IPS-15b (cell line): ENCODE results near the gene PALS1.
A peak's percentile ranks its signal among the peaks of the same experiment; 100 is the strongest.

ENCODE experiments used
- H3K27me3 ChIP-seq: one replicate; pipeline ENCODE4 v1.6.1; 2013; ENCODE audit warnings: low read length; ENCODE audit not compliant: control insufficient read depth, insufficient read depth
- H3K36me3 ChIP-seq: one replicate; pipeline ENCODE4 v1.6.1; 2013; ENCODE audit warnings: low read length; ENCODE audit not compliant: control insufficient read depth, insufficient read depth
- H3K4me1 ChIP-seq: one replicate; pipeline ENCODE4 v1.6.1; 2013; ENCODE audit warnings: mild to moderate bottlenecking, low read length; ENCODE audit not compliant: control insufficient read depth, insufficient read depth
- H3K4me3 ChIP-seq: one replicate; pipeline ENCODE4 v1.5.1; 2013; ENCODE audit warnings: low read depth, low read length
- H3K9ac ChIP-seq: one replicate; pipeline ENCODE4 v1.6.1; 2013; ENCODE audit warnings: low read depth, mild to moderate bottlenecking, low read length
- H3K9me3 ChIP-seq: one replicate; pipeline ENCODE4 v1.6.1; 2013; ENCODE audit warnings: mild to moderate bottlenecking, low read length; ENCODE audit not compliant: control insufficient read depth, insufficient read depth

Gene PALS1

GRCh38 chr14:67232066-67232465 lies 9.2 kb upstream of the PALS1 start:
- Histone ChIP-seq H3K9me3 (no peaks in the 10 kb centered on the region), H3K4me3 (no peak overlapping the region), H3K9ac (no peak overlapping the region), H3K4me1 (no peaks in the 10 kb centered on the region), H3K27me3 (no peaks in the 10 kb centered on the region), H3K36me3 (no peaks in the 10 kb centered on the region)

GRCh38 chr14:67232621-67233020 lies 8.6 kb upstream of the PALS1 start:
- no peaks in the 10 kb centered on the region for H3K4me1 ChIP-seq
- no peak overlapping the region for H3K9ac ChIP-seq
- H3K27me3 ChIP-seq = no peaks in the 10 kb centered on the region
- no peak overlapping the region for H3K4me3 ChIP-seq
- no peaks in the 10 kb centered on the region for H3K36me3 ChIP-seq
- no peaks in the 10 kb centered on the region for H3K9me3 ChIP-seq

GRCh38 chr14:67237591-67237990 lies 3.6 kb upstream of the PALS1 start:
- H3K27me3 ChIP-seq = peaks cover 17% of the 10 kb centered on the region
- H3K4me1 ChIP-seq = no peaks in the 10 kb centered on the region
- H3K36me3 ChIP-seq = no peaks in the 10 kb centered on the region
- H3K9me3 ChIP-seq = no peaks in the 10 kb centered on the region
- H3K9ac ChIP-seq = no peak overlapping the region
- H3K4me3 ChIP-seq = no peak overlapping the region

DNA sequence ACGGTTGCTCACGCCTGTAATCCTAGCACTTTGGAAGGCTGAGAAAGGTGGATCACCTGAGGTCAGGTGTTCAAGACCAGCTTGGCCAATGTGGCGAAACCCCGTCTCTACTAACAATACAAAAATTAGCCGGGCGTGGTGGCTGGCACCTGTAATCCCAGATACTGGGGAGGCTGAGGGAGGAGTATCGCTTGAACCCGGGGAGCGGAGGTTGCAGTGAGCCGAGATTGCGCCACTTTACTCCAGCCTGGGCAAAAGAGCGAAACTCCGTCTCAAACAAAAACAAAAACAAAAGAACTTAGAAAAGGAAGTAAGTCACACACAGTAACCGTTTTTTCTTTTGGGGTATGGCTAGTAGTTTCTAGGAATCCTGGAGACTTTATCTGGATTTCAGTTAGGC lies 1.7 kb upstream of the PALS1 start:
- H3K36me3 ChIP-seq = no peaks in the 10 kb centered on the region
- no peaks in the 10 kb centered on the region for H3K9me3 ChIP-seq
- H3K27me3 ChIP-seq = peaks cover 17% of the 10 kb centered on the region
- H3K4me1 ChIP-seq = no peaks in the 10 kb centered on the region
- no peak overlapping the region for H3K4me3 ChIP-seq
- H3K9ac ChIP-seq = no peak overlapping the region

DNA sequence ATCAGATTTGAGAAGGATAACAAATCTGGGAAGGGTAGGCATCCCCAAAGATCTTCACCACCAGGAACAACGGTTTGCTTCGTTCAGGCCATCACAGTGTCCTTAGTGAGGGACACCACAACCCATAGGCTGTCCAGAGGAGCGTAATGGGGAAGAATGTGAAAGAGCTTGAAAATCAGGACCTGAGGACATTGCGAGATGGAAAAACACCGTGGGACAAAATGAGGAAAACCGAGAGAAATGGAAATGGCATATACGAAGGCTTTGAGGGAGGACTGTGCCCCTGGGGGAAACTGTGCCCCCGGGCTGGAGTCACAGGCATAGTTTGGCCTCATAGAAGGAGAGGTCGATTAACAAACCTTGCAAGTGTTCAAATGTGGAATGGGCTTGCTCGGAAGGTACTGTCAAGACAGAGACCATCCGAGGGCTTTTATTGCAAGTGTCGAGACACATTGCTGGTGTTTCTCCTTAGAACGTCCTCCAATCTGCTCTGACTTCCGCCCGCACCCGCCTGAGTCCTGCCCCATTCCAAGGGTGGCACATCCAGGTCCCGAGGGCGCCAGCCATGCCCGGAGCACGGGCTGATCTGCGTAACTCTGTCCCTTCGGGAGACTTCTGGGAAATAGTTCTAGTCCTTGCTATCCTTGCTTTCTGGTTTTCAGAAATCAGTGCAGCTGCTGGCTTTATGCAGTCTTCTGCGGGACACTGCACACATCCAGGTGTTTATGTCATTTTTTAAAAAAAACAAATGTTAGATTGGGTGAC lies 885 bp upstream of the PALS1 start:
- H3K4me3 ChIP-seq = peak overlapping the region; percentile 68
- no peaks in the 10 kb centered on the region for H3K4me1 ChIP-seq
- H3K36me3 ChIP-seq = no peaks in the 10 kb centered on the region
- H3K9ac ChIP-seq = peak overlapping the region; percentile 61
- H3K27me3 ChIP-seq = peaks cover 17% of the 10 kb centered on the region
- no peaks in the 10 kb centered on the region for H3K9me3 ChIP-seq

- Histone ChIP-seq H3K36me3 (no peaks in the 10 kb centered on the region), H3K27me3 (peaks cover 17% of the 10 kb centered on the region), H3K4me3 (peak overlapping the region; percentile 68), H3K9me3 (no peaks in the 10 kb centered on the region), H3K4me1 (no peaks in the 10 kb centered on the region), H3K9ac (peak overlapping the region; percentile 61)
Observed at GRCh38 chr14:67240978-67241410, 241 bp upstream of the PALS1 start.

GRCh38 chr14:67242168-67242420 lies 859 bp downstream of the PALS1 start:
- H3K9me3 ChIP-seq = no peaks in the 10 kb centered on the region
- H3K4me3 ChIP-seq = peak overlapping the region; percentile 58
- H3K9ac ChIP-seq = no peak overlapping the region
- no peaks in the 10 kb centered on the region for H3K4me1 ChIP-seq
- peaks cover 17% of the 10 kb centered on the region for H3K27me3 ChIP-seq
- no peaks in the 10 kb centered on the region for H3K36me3 ChIP-seq

- Histone ChIP-seq H3K36me3 (no peaks in the 10 kb centered on the region), H3K9ac (no peak overlapping the region), H3K4me3 (no peak overlapping the region), H3K27me3 (peaks cover 4% of the 10 kb centered on the region), H3K4me1 (no peaks in the 10 kb centered on the region), H3K9me3 (no peaks in the 10 kb centered on the region)
Observed at GRCh38 chr14:67245104-67245503, 3.9 kb downstream of the PALS1 start.

GRCh38 chr14:67251573-67252226 lies 10.5 kb downstream of the PALS1 start:
- no peak overlapping the region for H3K4me3 ChIP-seq
- no peaks in the 10 kb centered on the region for H3K36me3 ChIP-seq
- no peaks in the 10 kb centered on the region for H3K27me3 ChIP-seq
- no peak overlapping the region for H3K9ac ChIP-seq
- no peaks in the 10 kb centered on the region for H3K9me3 ChIP-seq
- H3K4me1 ChIP-seq = peaks cover 3% of the 10 kb centered on the region

- no peak overlapping the region for H3K9ac ChIP-seq
- no peaks in the 10 kb centered on the region for H3K9me3 ChIP-seq
- peaks cover 3% of the 10 kb centered on the region for H3K4me1 ChIP-seq
- no peaks in the 10 kb centered on the region for H3K36me3 ChIP-seq
- no peak overlapping the region for H3K4me3 ChIP-seq
- H3K27me3 ChIP-seq = no peaks in the 10 kb centered on the region
Observed at GRCh38 chr14:67253076-67253635, 11.9 kb downstream of the PALS1 start.

DNA sequence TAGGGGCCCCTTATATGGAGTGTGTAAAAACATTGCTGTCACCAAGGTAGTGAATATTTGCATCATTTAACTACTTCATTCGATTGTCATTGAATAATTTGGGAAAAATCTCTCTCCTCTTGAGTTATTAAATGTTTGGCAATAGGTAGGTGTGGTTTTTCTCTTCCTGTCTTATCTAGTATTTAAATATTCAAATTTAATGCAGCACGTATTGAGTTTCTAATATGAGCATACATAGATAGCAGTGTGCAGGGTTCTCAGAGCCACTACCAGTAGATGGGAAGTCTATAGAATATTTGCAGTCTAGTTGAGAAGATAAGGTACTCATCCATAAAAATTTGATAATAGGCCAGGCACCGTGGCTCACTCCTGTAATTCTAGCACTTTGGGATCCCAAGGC lies 16.7 kb downstream of the PALS1 start:
- Histone ChIP-seq H3K4me1 (peaks cover 12% of the 10 kb centered on the region), H3K4me3 (no peak overlapping the region), H3K9me3 (no peaks in the 10 kb centered on the region), H3K9ac (no peak overlapping the region), H3K36me3 (no peaks in the 10 kb centered on the region), H3K27me3 (no peaks in the 10 kb centered on the region)

GRCh38 chr14:67260965-67261364 lies 19.7 kb downstream of the PALS1 start:
- no peaks in the 10 kb centered on the region for H3K36me3 ChIP-seq
- no peaks in the 10 kb centered on the region for H3K27me3 ChIP-seq
- H3K9me3 ChIP-seq = no peaks in the 10 kb centered on the region
- no peak overlapping the region for H3K4me3 ChIP-seq
- H3K4me1 ChIP-seq = peaks cover 18% of the 10 kb centered on the region
- no peak overlapping the region for H3K9ac ChIP-seq
